GM06990 (cell line): ENCODE measurements around the gene ZNF710.

Experiments used
- DNase-seq: peaks from one replicate; pipeline ENCODE4 v3.0.0-alpha.2; 2011; ENCODE audit not compliant: insufficient read length; ENCODE audit errors: extremely low read depth
- H3K27me3 ChIP-seq: replicated peaks from 2 replicates; pipeline ENCODE4 v1.6.0; 2011; ENCODE audit warnings: low read length; ENCODE audit not compliant: control insufficient read depth, insufficient read depth
- H3K36me3 ChIP-seq: 2 replicates; pipeline ENCODE4 v1.5.1; 2011; ENCODE audit warnings: low read length; ENCODE audit not compliant: control insufficient read depth, insufficient read depth
- H3K4me3 ChIP-seq: replicated peaks from 2 replicates; pipeline ENCODE4 v1.5.1; 2011; ENCODE audit warnings: low read depth, mild to moderate bottlenecking, control low read depth, low read length
- CTCF ChIP-seq: IDR thresholded peaks from 2 replicates; pipeline ENCODE4 v1.5.1; 2011; ENCODE audit warnings: low read length, control low read depth, mild to moderate bottlenecking, inconsistent platforms; ENCODE audit not compliant: insufficient read depth, poor library complexity, severe bottlenecking

Gene ZNF710

GRCh38 chr15:90126022-90126421, 124.9 kb downstream of the ZNF710 start:
- Histone ChIP-seq H3K27me3 (no peaks in the 10 kb centered on the region), H3K36me3 (no peaks in the 10 kb centered on the region), H3K4me3 (no peak overlapping the region)
- no peak for DNase-seq
- no peak for TF ChIP-seq CTCF

- DNase-seq = no peak
- no peak overlapping the region for H3K4me3 ChIP-seq
- no peaks in the 10 kb centered on the region for H3K36me3 ChIP-seq
- no peak for TF ChIP-seq CTCF
- H3K27me3 ChIP-seq = no peaks in the 10 kb centered on the region
These were observed 125.7 kb downstream of the ZNF710 start for GRCh38 chr15:90126596-90127435.

GRCh38 chr15:90130291-90130690, 129.2 kb downstream of the ZNF710 start:
- Histone ChIP-seq H3K4me3 (no peak overlapping the region), H3K36me3 (no peaks in the 10 kb centered on the region), H3K27me3 (no peaks in the 10 kb centered on the region)
- TF ChIP-seq CTCF = no peak
- DNase-seq = no peak
